Endothelial cell of umbilical vein (primary cell): ENCODE measurements around the gene SYNDIG1. TPM values are rescaled to one million over a fixed set of nuclear protein-coding genes. Genes with fewer than 3 reads are reported as not detected.

Experiments used
- BruUV-seq: library from RNA; stranded (reverse); fragments of 400-500 nt; replicated peaks from 2 replicates; lab custom pipeline; 2021; lab: Mats Ljungman, UMichigan
- CTCF ChIA-PET: fragments of 300-600, 350-600 bp; sonication (Branson Sonifier 250); formaldehyde crosslinking; loops from one replicate; lab custom pipeline; 2021; ENCODE audit warnings: antibody characterized with exemption, inconsistent platforms; lab: Charles Lee
- POLR2A ChIA-PET: fragments of 300-600, 350-600 bp; sonication (Branson Sonifier 250); formaldehyde crosslinking; loops from one replicate; lab custom pipeline; 2021; ENCODE audit warnings: antibody characterized with exemption, inconsistent platforms; lab: Charles Lee
- DNase-seq: peaks from one replicate; pipeline ENCODE4 v3.0.0-alpha.2; 2011; ENCODE audit warnings: low read depth, low spot score
- FAIRE-seq: peaks from 2 replicates; lab custom pipeline; 2011; peaks lifted over from hg19 to GRCh38; lab: Jason Lieb, UNC
- H2AFZ ChIP-seq: 2 replicates; pipeline ENCODE4 v1.6.0; 2012; ENCODE audit warnings: low read depth, low read length, control low read depth, inconsistent platforms
- H3K27ac ChIP-seq: 2 replicates; pipeline ENCODE4 v1.5.1; 2011; ENCODE audit warnings: low read depth, mild to moderate bottlenecking, control low read depth, low read length, moderate library complexity; ENCODE audit not compliant: insufficient read depth
- H3K27me3 ChIP-seq, 2 experiments: 2 replicates each; pipeline versions ENCODE4 v1.6.0 to v1.6.1; 2011; ENCODE audit warnings: low read length in 2 of 2, mixed read lengths in 1 of 2; ENCODE audit not compliant: control insufficient read depth in 2 of 2, insufficient read depth in 2 of 2
- H3K36me3 ChIP-seq, 2 experiments: 2 replicates in 1 of 2; 3 replicates in 1 of 2; pipeline ENCODE4 v1.5.1; 2011; ENCODE audit warnings: low read length in 2 of 2, mild to moderate bottlenecking in 1 of 2, moderate library complexity in 1 of 2; ENCODE audit not compliant: control insufficient read depth in 2 of 2, insufficient read depth in 2 of 2; ENCODE audit errors: extremely low read depth in 1 of 2
- H3K4me1 ChIP-seq: 3 replicates; pipeline ENCODE4 v1.5.1; 2011; ENCODE audit warnings: mild to moderate bottlenecking, low read length; ENCODE audit not compliant: control insufficient read depth, insufficient read depth; ENCODE audit errors: extremely low read depth
- H3K4me2 ChIP-seq: 2 replicates; pipeline ENCODE4 v1.6.1; 2011; ENCODE audit warnings: low read length, control low read depth, mixed read lengths; ENCODE audit not compliant: insufficient read depth
- H3K4me3 ChIP-seq, 3 experiments: fragments of 200-600 bp in 1 of 3; sonication (generic), shearing (Covaris generic) in 1 of 3; replicated peaks in 1 of 3; 2 replicates each; pipeline ENCODE4 v1.5.1; 2011 to 2016; ENCODE audit warnings: control low read depth in 3 of 3, low read length in 3 of 3, mild to moderate bottlenecking in 2 of 3, inconsistent platforms in 1 of 3, low read depth in 1 of 3, moderate library complexity in 1 of 3; ENCODE audit not compliant: insufficient read depth in 1 of 3
- H3K79me2 ChIP-seq: 2 replicates; pipeline ENCODE4 v1.6.0; 2012; ENCODE audit warnings: low read length, inconsistent platforms; ENCODE audit not compliant: control insufficient read depth, insufficient read depth
- H3K9ac ChIP-seq: replicated peaks from 2 replicates; pipeline ENCODE3; 2011; ENCODE audit warnings: low read length, control low read depth; ENCODE audit not compliant: insufficient read depth; ENCODE audit errors: extremely low read depth
- H3K9me1 ChIP-seq: replicated peaks from 3 replicates; pipeline ENCODE4 v1.6.0; 2011; ENCODE audit warnings: mild to moderate bottlenecking, low read length; ENCODE audit not compliant: control insufficient read depth, insufficient read depth; ENCODE audit errors: extremely low read depth
- H3K9me3 ChIP-seq: replicated peaks from 2 replicates; pipeline ENCODE4 v1.5.1; 2012; ENCODE audit warnings: low read length, inconsistent platforms; ENCODE audit not compliant: control insufficient read depth, insufficient read depth
- H4K20me1 ChIP-seq: replicated peaks from 2 replicates; pipeline ENCODE3; 2011; ENCODE audit warnings: mild to moderate bottlenecking, low read length; ENCODE audit not compliant: control insufficient read depth, insufficient read depth; ENCODE audit errors: extremely low read depth
- CTCF ChIP-seq, 2 donors: IDR thresholded peaks; 1 replicate in 1 of 2; 2 replicates in 1 of 2; pipeline ENCODE4 v1.5.1; 2011; ENCODE audit warnings: low read length in 2 of 2, mild to moderate bottlenecking in 2 of 2, moderate library complexity in 2 of 2, control low read depth in 1 of 2, inconsistent platforms in 1 of 2, low read depth in 1 of 2; ENCODE audit not compliant: insufficient read depth in 1 of 2; ENCODE audit errors: extremely low read depth in 1 of 2
- EZH2 ChIP-seq: IDR thresholded peaks from 2 replicates; pipeline ENCODE4 v1.6.1; 2012; ENCODE audit warnings: borderline replicate concordance, low read depth, mild to moderate bottlenecking, moderate library complexity, low read length, inconsistent platforms; ENCODE audit not compliant: severe bottlenecking
- FOS ChIP-seq: IDR thresholded peaks from 2 replicates; pipeline ENCODE4 v1.6.1; 2011; ENCODE audit warnings: mild to moderate bottlenecking, low read length, moderate library complexity, borderline replicate concordance; ENCODE audit not compliant: insufficient read depth
- GATA2 ChIP-seq: IDR thresholded peaks from 2 replicates; pipeline ENCODE4 v1.7.0; 2011; ENCODE audit warnings: low read depth, mild to moderate bottlenecking, moderate library complexity, mixed read lengths, low read length; ENCODE audit not compliant: insufficient read length, insufficient read depth
- JUN ChIP-seq: IDR thresholded peaks from 2 replicates; pipeline ENCODE4 v1.6.1; 2011; ENCODE audit warnings: borderline replicate concordance, low read depth; ENCODE audit not compliant: insufficient read length, insufficient read depth
- MYC ChIP-seq: IDR thresholded peaks from one replicate; pipeline ENCODE4 v1.6.1; 2011; ENCODE audit warnings: mild to moderate bottlenecking, low read depth, low read length
- POLR2A ChIP-seq: IDR thresholded peaks from 2 replicates; pipeline ENCODE4 v1.6.1; 2012; ENCODE audit warnings: low read depth, mild to moderate bottlenecking, control low read depth, low read length
- POLR2AphosphoS5 ChIP-seq: IDR thresholded peaks from 2 replicates; pipeline ENCODE4 v1.6.1; 2012; ENCODE audit warnings: low read depth, mild to moderate bottlenecking, control low read depth, low read length, moderate library complexity; ENCODE audit not compliant: insufficient read depth
- dilution Hi-C: fragments of 300-500 bp; cut with MboI; formaldehyde crosslinking; loops from one replicate; pipeline ENCODE4 v1.15.0; 2019; ENCODE audit warnings: low sequenced_read_pairs; ENCODE audit not compliant: extremely low pct_ligation_motif_present
- intact Hi-C: fragments of 100-400 bp; cut with micrococcal nuclease; formaldehyde crosslinking; loops from one replicate; pipeline ENCODE4 v1.10.0; 2022
- polyA plus RNA-seq, 4 experiments: library from polyadenylated mRNA; depleted of rRNA in 3 of 4; stranded (reverse) in 3 of 4; unstranded in 1 of 4; fragments of >200 nt; gene quantifications; 2 replicates each; pipeline versions ENCODE4 v1.2.1 to v1.2.3, GENCODE V29; 2011 to 2012; ENCODE audit warnings: missing spikeins in 1 of 4
- total RNA-seq: library from RNA; stranded (reverse); gene quantifications from 2 replicates; pipeline ENCODE4 v1.2.3, GENCODE V29; 2021
- TF ChIP-seq, protein P1 (sequence below): IDR thresholded peaks from 2 replicates; pipeline ENCODE4 v1.6.1; 2011; ENCODE audit not compliant: insufficient read depth, insufficient read length

Gene SYNDIG1
- total and polyA plus RNA-seq, 2 donors (not counting 3 experiments of a cell fraction or from before 2014, with no cell fraction given) = not detected

DNA sequence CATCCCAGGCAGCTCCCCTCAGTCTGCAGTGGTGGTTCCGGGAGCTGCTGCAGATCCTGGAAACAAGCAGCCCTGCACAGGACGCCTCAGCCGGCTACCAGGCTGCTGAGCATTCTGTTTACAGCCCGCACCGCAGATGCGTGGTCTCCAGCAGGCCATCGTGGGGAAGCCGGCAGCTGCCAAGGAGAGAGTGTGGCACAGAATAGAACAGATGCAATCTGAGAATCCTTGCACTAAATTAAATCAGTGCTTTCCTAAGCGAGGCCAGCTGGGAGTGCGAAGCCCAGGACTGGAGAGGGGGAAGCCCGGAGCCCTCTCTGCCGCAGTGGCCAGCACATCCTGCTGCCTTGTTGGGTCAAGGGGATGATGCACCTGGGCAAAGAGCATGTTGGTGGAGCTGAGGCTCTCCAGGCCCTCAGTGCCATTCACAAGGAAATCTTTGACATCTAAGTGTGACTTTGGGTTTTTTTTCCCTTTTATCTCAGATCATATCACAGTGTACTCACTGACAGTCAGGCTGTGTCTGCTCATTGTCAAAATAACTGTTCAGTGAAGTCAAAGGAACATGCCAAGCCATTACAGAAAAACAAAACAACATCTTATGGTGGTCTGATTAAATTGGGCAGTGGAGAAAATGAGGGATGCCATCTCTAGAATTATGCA lies 118.1 kb downstream of the SYNDIG1 start:
- no peak for DNase-seq
- H4K20me1 ChIP-seq = no peaks in the 10 kb centered on the region
- no peak overlapping the region for H2AFZ ChIP-seq
- no peak overlapping the region for H3K27ac ChIP-seq
- dilution Hi-C loops (no loop called here), intact Hi-C loops (no loop called here)
- H3K4me2 ChIP-seq = no peak overlapping the region
- POLR2A ChIA-PET = no interaction called here
- H3K9me3 ChIP-seq = peaks cover 7% of the 10 kb centered on the region
- no peaks in the 10 kb centered on the region for H3K27me3 ChIP-seq
- no peak overlapping the region for H3K9ac ChIP-seq
- H3K36me3 ChIP-seq = no peaks in the 10 kb centered on the region
- no peak overlapping the region for H3K4me3 ChIP-seq
- no peaks in the 10 kb centered on the region for H3K4me1 ChIP-seq
- no peak for FAIRE-seq
- H3K9me1 ChIP-seq = no peaks in the 10 kb centered on the region
- TF ChIP-seq JUN = no peak
- no peak for TF ChIP-seq GATA2
- TF ChIP-seq POLR2A = no peak
- TF ChIP-seq CTCF (IDR thresholded peaks at IDR 0.05; ENCODE audit: extremely low read depth in 1 of 2, insufficient read depth in 1 of 2, low read depth in 1 of 2, low read length in 2 of 2) = no peak
- TF ChIP-seq EZH2 = no peak
- no peak for TF ChIP-seq MYC
- TF ChIP-seq, protein P1, sequence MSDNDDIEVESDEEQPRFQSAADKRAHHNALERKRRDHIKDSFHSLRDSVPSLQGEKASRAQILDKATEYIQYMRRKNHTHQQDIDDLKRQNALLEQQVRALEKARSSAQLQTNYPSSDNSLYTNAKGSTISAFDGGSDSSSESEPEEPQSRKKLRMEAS = no peak
- no peak for TF ChIP-seq POLR2AphosphoS5
- no peak for TF ChIP-seq FOS
- no TSS peak for BruUV-seq
- CTCF ChIA-PET = no interaction called here
- no peaks in the 10 kb centered on the region for H3K79me2 ChIP-seq
